DND-41 (cell line): ENCODE data around the gene LILRA1.

ENCODE experiments used
- ATAC-seq: fragments of 200-7000 bp; cut with Tn5 transposase; 3 replicates; pipeline ENCODE4 v1.9.1; 2021; ENCODE audit warnings: low read depth; ENCODE audit not compliant: insufficient read depth
- DNase-seq: peaks from one replicate; pipeline ENCODE4 v3.0.0-alpha.2; 2020
- H2AFZ ChIP-seq: 2 replicates; pipeline ENCODE4 v1.6.0; 2012; ENCODE audit warnings: low read depth, low read length
- H3K27ac ChIP-seq: 2 replicates; pipeline ENCODE4 v1.5.1; 2012; ENCODE audit warnings: low read length, inconsistent platforms
- H3K27me3 ChIP-seq: fragments of 200-600 bp; sonication (generic); 2 replicates; pipeline ENCODE4 v1.6.0; 2012; ENCODE audit warnings: low read length, mild to moderate bottlenecking, inconsistent platforms; ENCODE audit not compliant: insufficient read depth, poor library complexity
- H3K36me3 ChIP-seq: 2 replicates; pipeline ENCODE4 v1.5.1; 2012; ENCODE audit warnings: low read length, inconsistent platforms; ENCODE audit not compliant: insufficient read depth
- H3K4me1 ChIP-seq: 2 replicates; pipeline ENCODE4 v1.5.1; 2012; ENCODE audit warnings: mild to moderate bottlenecking, low read length; ENCODE audit not compliant: insufficient read depth
- H3K4me2 ChIP-seq: 2 replicates; pipeline ENCODE4 v1.6.0; 2012; ENCODE audit warnings: mild to moderate bottlenecking, moderate library complexity, low read length, inconsistent platforms; ENCODE audit not compliant: insufficient read depth
- H3K4me3 ChIP-seq, 2 experiments: fragments of 200-600 bp in 1 of 2; shearing (Covaris generic) in 1 of 2; 2 replicates each; pipeline ENCODE4 v1.5.1; 2012 to 2016; ENCODE audit warnings: inconsistent platforms in 2 of 2, low read length in 2 of 2, mild to moderate bottlenecking in 2 of 2, low read depth in 1 of 2, moderate library complexity in 1 of 2
- H3K79me2 ChIP-seq: 2 replicates; pipeline ENCODE4 v1.6.0; 2012; ENCODE audit warnings: low read length, inconsistent platforms; ENCODE audit not compliant: insufficient read depth
- H3K9ac ChIP-seq: 2 replicates; pipeline ENCODE4 v1.6.0; 2012; ENCODE audit warnings: low read depth, mild to moderate bottlenecking, inconsistent platforms, low read length, moderate library complexity
- H3K9me3 ChIP-seq: 2 replicates; pipeline ENCODE4 v1.5.1; 2012; ENCODE audit warnings: low read length, moderate library complexity, mild to moderate bottlenecking, inconsistent platforms; ENCODE audit not compliant: insufficient read depth, severe bottlenecking
- H4K20me1 ChIP-seq: 2 replicates; pipeline ENCODE4 v1.6.0; 2012; ENCODE audit warnings: low read length; ENCODE audit not compliant: insufficient read depth
- EZH2 ChIP-seq: IDR thresholded peaks from 3 replicates; pipeline ENCODE4 v1.6.1; 2012; ENCODE audit warnings: borderline replicate concordance, low read depth, mild to moderate bottlenecking, moderate library complexity, low read length, inconsistent platforms; ENCODE audit not compliant: severe bottlenecking
- TF ChIP-seq, protein P1 (sequence below): IDR thresholded peaks from 2 replicates; pipeline ENCODE4 v1.5.1; 2012; ENCODE audit warnings: borderline replicate concordance, low read length, moderate library complexity, mild to moderate bottlenecking; ENCODE audit not compliant: poor library complexity, severe bottlenecking; ENCODE audit errors: extremely low read depth

Gene LILRA1

DNA sequence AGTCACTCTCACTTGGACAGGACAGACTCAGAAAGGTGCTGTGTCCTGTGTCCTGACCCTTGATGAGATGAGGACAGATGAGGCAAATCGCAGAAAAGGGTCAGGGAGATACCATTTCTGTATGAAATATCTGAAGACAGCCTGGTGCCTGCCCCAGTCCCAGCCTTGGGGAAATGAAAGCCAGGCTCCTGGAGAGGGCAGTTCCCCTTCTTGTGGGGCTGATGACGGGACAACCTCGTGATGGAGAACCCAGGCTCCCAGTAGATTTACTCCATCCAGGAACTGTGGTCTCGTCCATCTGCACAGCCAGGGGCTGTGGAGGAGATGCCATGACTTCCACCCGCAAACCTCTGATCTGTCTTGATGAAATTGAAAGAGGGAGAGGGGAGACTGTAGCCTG, 50.6 kb downstream of the LILRA1 start:
- H3K4me3 ChIP-seq = no peak overlapping the region
- no peak overlapping the region for H3K27ac ChIP-seq
- no peak overlapping the region for H3K9ac ChIP-seq
- DNase-seq (no peak), ATAC-seq (no peak)
- H3K79me2 ChIP-seq = no peaks in the 10 kb centered on the region
- H3K9me3 ChIP-seq = no peaks in the 10 kb centered on the region
- no peaks in the 10 kb centered on the region for H3K4me1 ChIP-seq
- H4K20me1 ChIP-seq = no peaks in the 10 kb centered on the region
- TF ChIP-seq, protein P1, sequence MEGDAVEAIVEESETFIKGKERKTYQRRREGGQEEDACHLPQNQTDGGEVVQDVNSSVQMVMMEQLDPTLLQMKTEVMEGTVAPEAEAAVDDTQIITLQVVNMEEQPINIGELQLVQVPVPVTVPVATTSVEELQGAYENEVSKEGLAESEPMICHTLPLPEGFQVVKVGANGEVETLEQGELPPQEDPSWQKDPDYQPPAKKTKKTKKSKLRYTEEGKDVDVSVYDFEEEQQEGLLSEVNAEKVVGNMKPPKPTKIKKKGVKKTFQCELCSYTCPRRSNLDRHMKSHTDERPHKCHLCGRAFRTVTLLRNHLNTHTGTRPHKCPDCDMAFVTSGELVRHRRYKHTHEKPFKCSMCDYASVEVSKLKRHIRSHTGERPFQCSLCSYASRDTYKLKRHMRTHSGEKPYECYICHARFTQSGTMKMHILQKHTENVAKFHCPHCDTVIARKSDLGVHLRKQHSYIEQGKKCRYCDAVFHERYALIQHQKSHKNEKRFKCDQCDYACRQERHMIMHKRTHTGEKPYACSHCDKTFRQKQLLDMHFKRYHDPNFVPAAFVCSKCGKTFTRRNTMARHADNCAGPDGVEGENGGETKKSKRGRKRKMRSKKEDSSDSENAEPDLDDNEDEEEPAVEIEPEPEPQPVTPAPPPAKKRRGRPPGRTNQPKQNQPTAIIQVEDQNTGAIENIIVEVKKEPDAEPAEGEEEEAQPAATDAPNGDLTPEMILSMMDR = no peak
- no peak for TF ChIP-seq EZH2
- no peak overlapping the region for H2AFZ ChIP-seq
- H3K36me3 ChIP-seq = no peaks in the 10 kb centered on the region
- H3K4me2 ChIP-seq = no peak overlapping the region
- H3K27me3 ChIP-seq = peaks cover 3% of the 10 kb centered on the region

DNA sequence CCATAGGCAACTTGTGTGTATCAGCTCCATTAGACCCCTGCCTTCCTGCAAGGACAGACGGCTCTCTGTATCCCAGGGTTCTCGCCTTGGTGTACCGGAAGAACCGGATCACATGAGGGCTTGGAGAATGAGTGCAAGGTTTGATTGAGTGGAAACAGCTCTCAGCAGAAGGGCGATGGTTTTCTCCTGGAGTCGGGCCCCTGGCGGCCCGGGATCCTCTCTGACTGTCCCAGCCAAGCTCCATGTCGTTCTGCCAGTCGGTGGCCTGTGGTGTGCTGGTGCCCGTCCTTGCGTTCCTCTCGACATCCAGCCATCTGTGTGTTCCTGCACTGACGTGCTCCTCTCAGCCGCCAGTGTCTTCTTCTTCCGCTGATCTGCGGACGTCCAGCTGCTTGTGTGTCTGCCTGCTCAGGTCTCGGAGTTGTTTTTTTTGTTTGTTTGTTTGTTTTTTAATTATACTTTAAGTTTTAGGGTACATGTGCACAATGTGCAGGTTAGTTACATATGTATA, 53.0 kb downstream of the LILRA1 start:
- Histone ChIP-seq H3K36me3 (no peaks in the 10 kb centered on the region), H3K9me3 (no peaks in the 10 kb centered on the region), H4K20me1 (no peaks in the 10 kb centered on the region), H3K4me1 (no peaks in the 10 kb centered on the region), H3K27me3 (no peaks in the 10 kb centered on the region), H3K9ac (no peak overlapping the region), H3K79me2 (no peaks in the 10 kb centered on the region), H2AFZ (no peak overlapping the region), H3K4me3 (no peak overlapping the region), H3K27ac (no peak overlapping the region), H3K4me2 (no peak overlapping the region)
- ATAC-seq = no peak
- TF ChIP-seq, protein P1 = no peak
- no peak for TF ChIP-seq EZH2
- no peak for DNase-seq

DNA sequence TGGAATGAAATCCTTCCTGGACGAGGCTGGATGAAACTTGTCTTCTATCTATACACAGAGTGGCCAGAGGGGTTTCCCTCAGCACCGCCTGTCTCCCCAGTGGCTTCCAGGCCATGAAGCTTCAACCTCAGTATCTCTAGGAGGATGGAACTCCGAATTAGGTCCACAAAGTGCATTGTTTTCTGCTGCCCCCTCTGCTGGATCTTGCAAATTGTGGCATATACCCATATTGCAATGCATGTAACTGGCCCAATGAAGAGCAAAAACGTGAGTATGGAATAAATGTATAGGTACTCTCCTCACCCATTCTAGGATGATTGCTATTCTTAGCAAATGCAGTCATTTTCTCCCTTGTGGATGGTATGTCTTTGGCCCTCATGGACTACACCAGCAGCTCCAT, 54.7 kb downstream of the LILRA1 start:
- Histone ChIP-seq H3K27me3 (no peaks in the 10 kb centered on the region), H2AFZ (no peak overlapping the region), H3K9ac (no peak overlapping the region), H3K36me3 (no peaks in the 10 kb centered on the region), H4K20me1 (no peaks in the 10 kb centered on the region), H3K4me3 (no peak overlapping the region), H3K79me2 (no peaks in the 10 kb centered on the region), H3K9me3 (no peaks in the 10 kb centered on the region), H3K4me1 (no peaks in the 10 kb centered on the region), H3K27ac (no peak overlapping the region), H3K4me2 (no peak overlapping the region)
- DNase-seq (no peak), ATAC-seq (no peak)
- no peak for TF ChIP-seq EZH2

DNA sequence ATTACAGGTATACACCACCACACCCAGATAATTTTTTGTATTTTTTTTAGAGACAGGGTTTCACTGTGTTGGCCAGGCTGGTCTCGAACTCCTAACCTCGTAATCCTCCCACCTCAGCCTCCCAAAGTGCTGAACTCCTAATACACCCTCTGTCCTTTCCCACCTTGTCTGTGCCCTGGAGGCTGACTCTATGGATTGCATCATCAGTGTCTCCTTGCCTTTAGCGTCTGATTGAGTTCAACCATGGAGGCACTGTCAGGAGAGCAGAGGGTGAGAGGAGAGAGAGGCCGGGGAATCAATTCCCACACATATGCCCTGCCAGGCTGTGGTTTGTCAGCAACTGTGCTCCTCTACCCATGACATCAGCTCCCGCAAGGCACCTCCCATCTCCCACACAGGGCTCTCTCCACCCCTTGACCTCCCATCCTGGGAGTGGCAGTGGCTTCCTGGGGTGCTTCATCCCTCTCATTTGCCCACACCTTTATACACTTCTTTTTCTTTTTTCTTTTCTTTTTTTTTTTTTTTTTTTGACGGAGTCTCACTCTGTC, 56.8 kb downstream of the LILRA1 start:
- H3K79me2 ChIP-seq = no peaks in the 10 kb centered on the region
- no peaks in the 10 kb centered on the region for H3K27me3 ChIP-seq
- no peak overlapping the region for H3K4me3 ChIP-seq
- TF ChIP-seq, protein P1 = no peak
- no peaks in the 10 kb centered on the region for H4K20me1 ChIP-seq
- H3K4me1 ChIP-seq = no peaks in the 10 kb centered on the region
- ATAC-seq (no peak; the same call in 2 of the 3 replicates), DNase-seq (no peak)
- H3K36me3 ChIP-seq = no peaks in the 10 kb centered on the region
- H3K9me3 ChIP-seq = no peaks in the 10 kb centered on the region
- no peak overlapping the region for H3K9ac ChIP-seq
- H3K27ac ChIP-seq = no peak overlapping the region
- no peak overlapping the region for H3K4me2 ChIP-seq
- H2AFZ ChIP-seq = no peak overlapping the region
